HepG2 (cell line): Measurements from ENCODE around the gene PEX11G. TPM values are rescaled to one million over a fixed set of nuclear protein-coding genes. Genes with fewer than 3 reads are reported as not detected.

Experiments
- ATAC-seq: fragments of 200-7000 bp; cut with Tn5 transposase; 3 replicates; pipeline ENCODE4 v1.9.1; 2020; ENCODE audit warnings: mild to moderate bottlenecking, moderate library complexity
- BruUV-seq: library from RNA; stranded (reverse); fragments of 400-500 nt; replicated peaks from 2 replicates; lab custom pipeline; 2021; lab: Mats Ljungman, UMichigan
- CTCF ChIA-PET: fragments of 300-600 bp; formaldehyde crosslinking; extraction: SDS; loops from one replicate; lab custom pipeline; 2021; ENCODE audit warnings: low total read pairs, inconsistent platforms, low intra/inter-chr PET ratio; lab: Yijun Ruan, JAX
- POLR2A ChIA-PET: fragments of 350-600 bp; sonication (Branson Sonifier 250); formaldehyde crosslinking; loops from one replicate; lab custom pipeline; 2020; ENCODE audit warnings: antibody characterized with exemption, inconsistent platforms; lab: Yijun Ruan, JAX
- DNase-seq: peaks from one replicate; pipeline ENCODE4 v3.0.0-alpha.2; 2015; ENCODE audit warnings: low spot score
- FAIRE-seq: peaks from 3 replicates; lab custom pipeline; 2011; peaks lifted over from hg19 to GRCh38; lab: Jason Lieb, UNC
- H2AFZ ChIP-seq: one replicate; pipeline ENCODE4 v1.6.1; 2011; ENCODE audit warnings: low read length, inconsistent platforms
- H3K27ac ChIP-seq: fragments of 300-600 bp; 3 replicates; pipeline ENCODE4 v1.8.0; 2011; ENCODE audit warnings: mixed run types, mild to moderate bottlenecking, mixed read lengths, low read length, inconsistent platforms; ENCODE audit not compliant: insufficient read depth; ENCODE audit errors: extremely low read length
- H3K27me3 ChIP-seq, 2 experiments: fragments of 200-600 bp in 1 of 2; 2 replicates in 1 of 2; 3 replicates in 1 of 2; pipeline versions ENCODE4 v1.6.0 to v1.8.0; 2011; ENCODE audit warnings: low read length in 2 of 2, mild to moderate bottlenecking in 2 of 2, moderate library complexity in 2 of 2, inconsistent platforms in 1 of 2; ENCODE audit not compliant: insufficient read depth in 2 of 2, control insufficient read depth in 1 of 2
- H3K36me3 ChIP-seq, 2 experiments: fragments of 200-600 bp in 1 of 2; replicated peaks in 1 of 2; 2 replicates in 1 of 2; 3 replicates in 1 of 2; pipeline versions ENCODE4 v1.5.1 to v1.8.0; 2011; ENCODE audit warnings: low read length in 2 of 2, inconsistent platforms in 1 of 2; ENCODE audit not compliant: insufficient read depth in 2 of 2, control insufficient read depth in 1 of 2
- H3K4me1 ChIP-seq: 2 replicates; pipeline ENCODE4 v1.5.1; 2012; ENCODE audit warnings: low read length, inconsistent platforms; ENCODE audit not compliant: insufficient read depth
- H3K4me2 ChIP-seq: 2 replicates; pipeline ENCODE4 v1.6.0; 2011; ENCODE audit warnings: low read depth, low read length, inconsistent platforms
- H3K4me3 ChIP-seq, 3 experiments: fragments of 200-600 bp in 1 of 3; sonication (generic), shearing (Covaris generic) in 1 of 3; replicated peaks in 1 of 3; 2 replicates each; pipeline ENCODE4 v1.5.1; 2011 to 2016; ENCODE audit warnings: low read length in 3 of 3, inconsistent platforms in 2 of 3, low read depth in 2 of 3, mild to moderate bottlenecking in 2 of 3, control low read depth in 1 of 3, mixed read lengths in 1 of 3; ENCODE audit not compliant: insufficient read depth in 1 of 3
- H3K79me2 ChIP-seq: one replicate; pipeline ENCODE4 v1.6.1; 2011; ENCODE audit warnings: low read length, inconsistent platforms; ENCODE audit not compliant: insufficient read depth
- H3K9ac ChIP-seq: 2 replicates; pipeline ENCODE4 v1.6.0; 2011; ENCODE audit warnings: mild to moderate bottlenecking, low read depth, low read length, inconsistent platforms; ENCODE audit not compliant: insufficient read depth
- H3K9me3 ChIP-seq: 2 replicates; pipeline ENCODE4 v1.5.1; 2012; ENCODE audit warnings: mild to moderate bottlenecking, low read length
- H4K20me1 ChIP-seq: 2 replicates; pipeline ENCODE4 v1.6.0; 2011; ENCODE audit warnings: inconsistent platforms, mild to moderate bottlenecking, low read length, moderate library complexity; ENCODE audit not compliant: insufficient read depth
- CC2D1A ChIP-seq: sonication (generic); formaldehyde crosslinking; IDR thresholded peaks from 2 replicates; pipeline ENCODE4 v1.8.1; 2023; ENCODE audit warnings: mild to moderate bottlenecking, missing genetic modification reagents
- CREB3 ChIP-seq: sonication (generic); formaldehyde crosslinking; IDR thresholded peaks from 2 replicates; pipeline ENCODE4 v1.5.0; 2020; ENCODE audit warnings: missing genetic modification reagents
- CSRNP2 ChIP-seq: sonication (generic); formaldehyde crosslinking; conservative IDR thresholded peaks from 2 replicates; pipeline ENCODE4 v1.8.0; 2022; ENCODE audit warnings: low read depth, missing genetic modification reagents
- CTCF ChIP-seq: sonication (generic); formaldehyde crosslinking; IDR thresholded peaks from 2 replicates; pipeline ENCODE4 v1.5.0; 2020; ENCODE audit warnings: mild to moderate bottlenecking, missing genetic modification reagents, moderate library complexity
- ETS1 ChIP-seq: sonication (generic); formaldehyde crosslinking; IDR thresholded peaks from 2 replicates; pipeline ENCODE4 v1.4.0; 2020; ENCODE audit warnings: missing genetic modification reagents
- LBX2 ChIP-seq: sonication (generic); formaldehyde crosslinking; IDR thresholded peaks from 2 replicates; pipeline ENCODE4 v1.5.0; 2020; ENCODE audit warnings: missing genetic modification reagents, mild to moderate bottlenecking, borderline replicate concordance
- MEIS1 ChIP-seq: sonication (generic); formaldehyde crosslinking; IDR thresholded peaks from 2 replicates; pipeline ENCODE4 v1.9.0; 2021; ENCODE audit warnings: mild to moderate bottlenecking, missing genetic modification reagents, moderate library complexity, borderline replicate concordance
- MXD1 ChIP-seq: sonication (generic); formaldehyde crosslinking; IDR thresholded peaks from 2 replicates; pipeline ENCODE4 v1.4.0; 2020; ENCODE audit warnings: mild to moderate bottlenecking, missing genetic modification reagents
- NCOA1 ChIP-seq: sonication (generic); formaldehyde crosslinking; IDR thresholded peaks from 2 replicates; pipeline ENCODE4 v1.9.0; 2021; ENCODE audit warnings: missing genetic modification reagents
- THAP8 ChIP-seq: sonication (generic); formaldehyde crosslinking; IDR thresholded peaks from 2 replicates; pipeline ENCODE4 v1.5.1; 2020; ENCODE audit warnings: missing genetic modification reagents, mild to moderate bottlenecking, borderline replicate concordance
- ZFY ChIP-seq: sonication (generic); formaldehyde crosslinking; IDR thresholded peaks from 2 replicates; pipeline ENCODE4 v1.4.0; 2020; ENCODE audit warnings: missing genetic modification reagents
- ZNF12 ChIP-seq: sonication (generic); formaldehyde crosslinking; IDR thresholded peaks from 2 replicates; pipeline ENCODE4 v1.5.0; 2020; ENCODE audit warnings: missing genetic modification reagents
- ZNF24 ChIP-seq: fragments of 450-650 bp; IDR thresholded peaks from 2 replicates; pipeline ENCODE4 v1.6.1; 2017; ENCODE audit warnings: antibody characterized with exemption, mild to moderate bottlenecking
- ZNF337 ChIP-seq: sonication (generic); formaldehyde crosslinking; IDR thresholded peaks from 2 replicates; pipeline ENCODE4 v1.5.1; 2020; ENCODE audit warnings: missing genetic modification reagents, low read depth, mild to moderate bottlenecking, borderline replicate concordance
- ZNF816 ChIP-seq: sonication (generic); formaldehyde crosslinking; IDR thresholded peaks from 2 replicates; pipeline ENCODE4 v1.8.0; 2022; ENCODE audit warnings: missing genetic modification reagents, mild to moderate bottlenecking, borderline replicate concordance
- WGBS: methylation state at CpG from one replicate; pipeline ENCODE4 v1.1.6; 2017; ENCODE audit warnings: low lambda C conversion rate; 5-methylcytosine and 5-hydroxymethylcytosine counted together
- in situ Hi-C: cut with HindIII; loops from 2 replicates; pipeline ENCODE4 v1.10.0; 2017; ENCODE audit warnings: low pct_unique_long_range_greater_than_20kb; ENCODE audit not compliant: extremely low pct_ligation_motif_present
- intact Hi-C: fragments of 100-400 bp; cut with micrococcal nuclease; formaldehyde crosslinking; loops from one replicate; pipeline ENCODE4 v1.10.0; 2022; ENCODE audit not compliant: unreplicated experiment
- polyA plus RNA-seq, 8 experiments: library from polyadenylated mRNA; depleted of rRNA in 3 of 8; stranded (reverse) in 7 of 8; unstranded in 1 of 8; fragments of >200 nt; fragmentation: Illumina TruSeq in 4 of 8; extraction: Trizol in 4 of 8; gene quantifications; 2 replicates each; pipeline versions ENCODE4 v1.2.1 to v1.2.3, GENCODE V29; 2011 to 2016; ENCODE audit warnings: low read depth in 4 of 8, missing spikeins in 1 of 8, mixed read lengths in 1 of 8; ENCODE audit not compliant: insufficient read depth in 1 of 8
- total RNA-seq, 5 experiments: library from RNA; depleted of rRNA; stranded (reverse); fragments of >200 nt; fragmentation: Illumina TruSeq; extraction: Trizol; gene quantifications; 2 replicates each; pipeline ENCODE4 v1.2.3, GENCODE V29; 2016; ENCODE audit warnings: low read depth in 1 of 5

Gene PEX11G
- total and polyA plus RNA-seq, 2 of the 13 experiments (the other 11 are each of a cell fraction or from before 2014, with no cell fraction given): not detected

- no peak for ATAC-seq
- H3K27ac ChIP-seq: no peak overlapping the region
These were observed 13.2 kb downstream of the PEX11G start for GRCh38 chr19:7475665-7476064.

More at GRCh38 chr19:7475665-7476064, 13.2 kb downstream of the PEX11G start:
- Histone ChIP-seq H3K36me3 (no peaks in the 10 kb centered on the region), H3K9ac (no peak overlapping the region), H3K4me2 (no peak overlapping the region), H3K4me3 (no peak overlapping the region), H3K79me2 (no peaks in the 10 kb centered on the region), H2AFZ (no peak overlapping the region), H3K27me3 (no peaks in the 10 kb centered on the region), H3K4me1 (peaks cover 9% of the 10 kb centered on the region), H3K9me3 (no peaks in the 10 kb centered on the region), H4K20me1 (no peaks in the 10 kb centered on the region)
- CTCF ChIA-PET: no interaction called here
- POLR2A ChIA-PET: no interaction called here
- whole genome bisulfite sequencing: 90% methylated on average over 4 of the region's 6 CpGs
- no TSS peak for BruUV-seq
- intact Hi-C loops (no loop called here), in situ Hi-C loops (no loop called here)
- TF ChIP-seq ZNF816 (CRISPR knock-in tag) (no peak), CSRNP2 (no peak), ZNF12 (no peak), ZFY (no peak), CREB3 (no peak), NCOA1 (no peak), MXD1 (CRISPR knock-in tag) (no peak), CC2D1A (no peak), LBX2 (CRISPR knock-in tag) (no peak), ETS1 (CRISPR knock-in tag) (no peak), MEIS1 (CRISPR knock-in tag) (no peak), THAP8 (CRISPR knock-in tag) (no peak), ZNF337 (CRISPR knock-in tag) (no peak), ZNF24 (no peak), CTCF (CRISPR knock-in tag) (no peak)
- DNase-seq: no peak
- no peak for FAIRE-seq
